IPS DF 4.7 (cell line): ENCODE data around the gene IFT52.
"Not testable (repeated sequence)": the region's sequence is repeated elsewhere in the genome, so short reads cannot be mapped to it uniquely, and the experiment has no call there.

ENCODE experiments used
- DNase-seq: peaks from one replicate; pipeline ENCODE4 v3.0.0-alpha.2; 2013; ENCODE audit warnings: low spot score; ENCODE audit errors: extremely low read depth

IFT52 gene

DNA sequence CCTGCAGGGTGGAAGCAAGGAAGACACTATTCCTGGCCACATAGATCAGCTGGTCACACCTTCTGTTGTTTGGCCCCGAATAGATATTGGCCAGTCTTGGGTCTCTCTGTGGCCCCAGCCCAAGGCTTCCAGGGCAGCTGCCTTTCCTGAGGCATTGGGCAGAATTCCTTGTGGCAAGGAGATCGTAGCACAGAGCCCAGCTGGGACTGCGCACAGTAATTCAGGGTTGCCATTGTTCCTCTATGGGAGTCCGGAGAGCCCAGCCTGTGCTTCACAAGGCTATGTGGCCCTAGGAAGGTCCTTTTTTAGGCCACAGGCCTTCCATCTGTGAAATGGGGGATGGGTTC lies 25.0 kb upstream of the IFT52 start:
- DNase-seq = no peak

DNA sequence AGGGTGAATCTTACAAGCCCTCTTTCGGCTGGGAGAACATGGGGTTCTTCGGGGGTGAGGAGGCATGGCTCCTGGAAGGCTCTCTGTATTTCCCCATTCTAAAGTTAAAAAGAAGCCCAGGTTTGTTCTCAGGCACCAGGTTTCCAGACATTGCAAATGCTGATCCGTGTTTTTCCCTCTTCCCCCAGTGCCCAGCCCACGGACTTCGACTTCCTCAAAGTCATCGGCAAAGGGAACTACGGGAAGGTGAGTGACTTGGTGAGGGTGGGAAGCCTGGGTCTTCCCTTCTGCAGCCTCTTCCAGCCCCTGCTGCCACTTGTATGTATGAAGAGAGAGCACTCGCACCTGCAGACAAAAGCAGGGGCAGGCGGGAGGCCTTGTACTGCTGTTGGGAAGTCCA lies 23.3 kb upstream of the IFT52 start:
- no peak for DNase-seq

DNA sequence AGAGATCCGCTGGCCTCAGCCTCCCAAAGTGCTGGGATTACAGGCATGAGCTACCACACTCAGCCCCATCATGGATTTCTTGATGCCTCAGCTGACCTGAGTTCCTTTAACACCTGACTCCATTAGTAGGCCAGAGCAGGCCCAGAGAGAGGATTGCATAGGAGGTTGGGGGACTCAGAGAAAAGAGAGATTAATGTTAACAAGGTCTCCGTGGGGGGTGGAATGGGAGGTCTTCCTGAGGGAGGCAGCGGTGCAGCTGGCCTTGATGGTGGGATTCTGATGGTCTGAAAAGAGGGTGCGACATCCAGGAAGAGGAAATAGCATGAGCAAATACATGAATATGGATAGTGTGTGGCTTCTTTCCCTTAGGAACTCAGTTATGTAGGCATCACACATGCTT lies 22.0 kb upstream of the IFT52 start:
- no peak for DNase-seq

DNA sequence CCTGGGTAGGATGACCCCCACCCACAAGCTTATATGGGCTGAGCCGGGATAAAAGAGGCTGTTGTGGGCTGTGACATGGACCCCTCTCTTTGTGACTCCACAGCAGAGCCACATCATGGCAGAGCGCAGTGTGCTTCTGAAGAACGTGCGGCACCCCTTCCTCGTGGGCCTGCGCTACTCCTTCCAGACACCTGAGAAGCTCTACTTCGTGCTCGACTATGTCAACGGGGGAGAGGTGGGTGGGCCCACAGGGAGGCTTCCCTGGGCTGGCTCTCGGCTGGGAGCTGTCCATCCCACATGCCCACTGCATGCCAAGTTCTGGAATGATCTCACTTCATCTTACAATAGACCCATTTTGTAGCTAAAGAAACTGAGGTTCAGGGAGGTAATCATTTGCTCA lies 21.5 kb upstream of the IFT52 start:
- DNase-seq = no peak

DNA sequence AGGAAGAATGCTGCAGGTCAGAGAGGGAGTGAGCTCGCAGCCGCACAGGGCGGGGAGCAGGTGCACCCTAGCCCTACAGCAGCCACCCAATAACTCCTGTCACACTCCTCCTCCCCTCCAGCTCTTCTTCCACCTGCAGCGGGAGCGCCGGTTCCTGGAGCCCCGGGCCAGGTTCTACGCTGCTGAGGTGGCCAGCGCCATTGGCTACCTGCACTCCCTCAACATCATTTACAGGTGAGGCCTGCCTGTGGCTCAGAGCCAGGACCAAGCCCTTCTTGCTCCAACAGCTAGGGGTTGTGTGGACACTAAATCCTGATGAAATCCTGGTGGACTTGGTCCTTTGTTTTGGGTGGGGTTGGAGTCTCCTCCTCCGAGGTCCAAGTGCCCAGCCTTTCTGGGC lies 20.2 kb upstream of the IFT52 start:
- no peak for DNase-seq

DNA sequence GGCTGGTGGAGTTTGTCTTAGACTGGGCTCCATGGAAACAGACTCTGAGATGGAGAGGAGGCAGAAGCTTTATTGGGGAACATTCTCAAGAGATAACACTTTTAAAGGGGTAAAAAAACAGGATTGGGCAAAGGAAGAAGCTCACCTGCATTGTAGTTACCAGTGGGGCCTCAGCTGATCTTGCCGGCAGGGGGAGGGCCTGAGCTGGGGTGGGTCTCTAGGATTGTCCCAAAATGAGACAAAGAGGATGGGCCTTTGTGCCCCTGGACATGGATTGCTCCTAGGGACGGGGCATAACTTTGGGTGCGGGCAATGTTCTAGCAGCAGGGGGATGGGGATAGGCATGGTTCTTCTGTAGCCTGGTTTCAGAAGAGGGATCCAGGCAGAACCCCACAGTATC lies 19.4 kb upstream of the IFT52 start:
- no peak for DNase-seq

DNA sequence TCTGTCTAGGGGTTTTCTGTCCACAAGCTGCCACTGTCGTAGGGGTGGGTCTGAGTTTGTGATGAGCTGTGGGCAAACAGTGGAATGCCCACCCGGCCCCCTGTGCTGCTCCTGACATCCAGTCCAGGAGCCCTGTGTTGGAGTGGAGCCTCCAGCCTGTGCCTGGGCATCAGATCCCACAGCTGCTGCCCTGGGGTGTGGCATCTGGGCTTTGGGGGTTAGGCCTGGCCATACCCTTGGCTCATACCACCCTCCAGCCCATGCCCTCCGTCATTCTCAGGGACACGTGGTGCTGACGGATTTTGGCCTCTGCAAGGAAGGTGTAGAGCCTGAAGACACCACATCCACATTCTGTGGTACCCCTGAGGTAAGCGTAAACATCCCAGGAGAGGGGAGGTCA lies 19.0 kb upstream of the IFT52 start:
- no peak for DNase-seq

DNA sequence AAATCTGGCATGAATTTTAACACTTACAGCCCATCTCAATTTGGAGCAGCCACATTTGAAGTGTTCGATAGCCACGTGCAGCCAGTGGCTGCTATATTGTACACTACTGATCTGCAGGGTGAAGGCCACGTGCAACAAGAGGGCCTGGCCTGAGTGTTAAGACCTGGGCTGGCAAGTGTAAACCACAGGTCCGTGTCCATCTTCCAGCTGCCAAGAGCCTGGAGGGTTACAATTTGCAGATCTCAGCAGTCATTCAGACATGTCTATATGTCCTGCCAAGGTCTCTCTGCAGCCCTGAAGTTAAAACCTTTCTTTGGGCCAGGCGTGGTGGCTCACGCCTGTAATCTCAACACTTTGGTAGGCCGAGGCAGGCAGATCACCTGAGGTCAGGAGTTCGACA lies 17.8 kb upstream of the IFT52 start:
- no peak for DNase-seq

DNA sequence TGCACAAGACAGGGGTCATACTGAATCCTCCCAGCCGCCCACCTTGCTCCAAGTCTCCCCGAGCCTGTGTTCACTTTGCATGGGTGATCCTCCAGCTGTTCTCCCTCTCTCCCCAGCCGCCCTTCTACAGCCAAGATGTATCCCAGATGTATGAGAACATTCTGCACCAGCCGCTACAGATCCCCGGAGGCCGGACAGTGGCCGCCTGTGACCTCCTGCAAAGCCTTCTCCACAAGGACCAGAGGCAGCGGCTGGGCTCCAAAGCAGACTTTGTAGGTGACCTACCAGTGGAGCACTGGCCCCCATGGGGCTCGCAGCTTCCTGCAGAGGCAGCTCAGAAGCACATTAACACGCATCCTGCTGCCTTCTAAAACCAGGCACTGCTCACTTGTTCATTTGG lies 14.6 kb upstream of the IFT52 start:
- no peak for DNase-seq

DNA sequence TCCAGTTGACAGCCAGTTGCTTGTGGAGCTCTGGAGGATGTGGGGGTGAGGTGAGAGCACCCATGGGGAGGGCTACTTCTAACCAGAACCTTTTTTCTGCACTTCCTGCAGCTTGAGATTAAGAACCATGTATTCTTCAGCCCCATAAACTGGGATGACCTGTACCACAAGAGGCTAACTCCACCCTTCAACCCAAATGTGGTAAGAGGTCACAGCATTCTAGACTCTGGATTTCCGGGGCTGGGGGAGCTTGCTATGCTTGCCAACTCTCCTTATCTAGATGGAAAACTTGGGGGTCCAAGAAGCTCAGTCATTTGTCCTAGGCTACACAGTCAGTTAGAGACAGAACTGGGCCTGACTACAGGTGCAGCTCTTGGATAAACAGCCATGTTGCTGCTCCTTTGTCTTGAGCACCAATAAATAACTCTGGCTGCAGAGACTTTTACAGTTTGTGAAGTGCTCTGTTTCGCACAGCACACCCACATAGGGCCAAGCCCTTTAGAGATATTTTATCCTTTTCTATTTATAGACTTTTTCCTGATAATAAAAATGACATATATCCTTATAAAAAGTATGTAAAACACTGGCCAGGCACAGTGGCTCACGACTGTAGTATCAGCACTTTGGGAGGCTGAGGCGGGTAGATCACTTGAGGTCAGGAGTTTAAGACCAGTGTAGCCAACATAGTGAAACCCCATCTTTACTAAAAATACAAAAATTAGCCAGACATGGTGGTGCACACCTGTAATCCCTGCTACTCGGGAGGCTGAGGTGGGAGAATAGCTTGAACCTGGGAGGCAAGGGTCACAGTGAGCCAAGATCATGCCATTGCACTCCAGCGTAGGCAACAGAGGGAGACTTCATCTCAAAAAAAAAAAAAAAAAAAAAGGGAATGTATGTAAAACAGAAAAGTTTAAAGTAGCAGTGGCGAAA lies 10.6 kb upstream of the IFT52 start:
- no peak for DNase-seq

DNA sequence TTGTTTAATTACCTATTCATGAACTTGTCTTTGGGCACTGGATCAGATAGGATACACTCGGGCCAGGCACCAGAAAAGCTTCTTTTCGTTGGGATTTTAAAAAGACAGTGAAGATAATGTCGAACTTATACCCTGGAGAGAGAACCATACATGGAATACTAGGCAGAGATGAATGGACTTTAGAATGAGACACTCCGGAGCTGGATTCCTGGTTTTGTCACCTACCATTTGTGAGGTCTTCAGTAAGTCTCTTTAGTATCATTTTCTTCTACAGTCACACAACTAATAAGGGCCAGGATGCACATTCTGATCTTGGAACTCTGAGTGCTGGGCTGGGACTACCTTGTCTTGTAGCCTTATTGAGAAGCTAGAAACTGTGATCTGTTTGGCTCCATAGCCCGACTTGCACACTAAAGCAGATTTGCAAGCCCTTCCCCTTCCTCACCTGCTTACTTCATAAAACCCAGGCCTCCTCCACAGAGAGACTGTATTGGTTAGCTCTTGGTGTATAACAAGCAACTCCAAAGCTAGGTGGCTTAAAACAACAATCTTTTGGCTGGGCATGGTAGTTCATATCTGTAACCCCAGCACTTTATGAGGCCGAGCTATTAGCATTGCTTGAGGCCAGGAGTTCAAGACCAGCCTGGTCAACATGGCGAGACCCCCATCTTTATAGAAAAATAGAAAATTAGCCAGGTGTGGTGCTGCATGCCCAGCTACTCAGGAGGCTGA lies 7.4 kb upstream of the IFT52 start:
- DNase-seq = no peak

DNA sequence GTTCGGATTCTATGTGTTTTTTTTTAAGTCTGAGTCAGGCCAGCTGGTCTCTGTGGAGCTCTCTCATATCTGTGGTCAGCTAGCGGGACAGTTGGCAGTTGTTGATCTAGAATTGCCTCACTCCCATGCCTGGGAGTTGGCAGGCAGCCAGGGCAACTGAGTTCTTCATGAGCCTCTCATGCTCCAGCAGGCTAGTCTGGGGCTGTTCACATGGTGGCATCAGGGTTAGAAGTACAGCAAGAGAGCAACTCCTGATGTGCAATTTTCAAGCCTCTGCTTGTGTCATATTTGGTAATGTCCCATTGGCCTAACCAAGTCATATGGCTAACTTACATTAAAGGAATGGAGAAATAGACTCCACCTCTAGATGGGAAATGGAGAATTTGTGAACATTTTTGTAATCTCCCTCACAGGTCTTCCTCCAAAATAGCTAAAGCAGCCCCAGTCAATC lies 6.7 kb upstream of the IFT52 start:
- DNase-seq = no peak

DNA sequence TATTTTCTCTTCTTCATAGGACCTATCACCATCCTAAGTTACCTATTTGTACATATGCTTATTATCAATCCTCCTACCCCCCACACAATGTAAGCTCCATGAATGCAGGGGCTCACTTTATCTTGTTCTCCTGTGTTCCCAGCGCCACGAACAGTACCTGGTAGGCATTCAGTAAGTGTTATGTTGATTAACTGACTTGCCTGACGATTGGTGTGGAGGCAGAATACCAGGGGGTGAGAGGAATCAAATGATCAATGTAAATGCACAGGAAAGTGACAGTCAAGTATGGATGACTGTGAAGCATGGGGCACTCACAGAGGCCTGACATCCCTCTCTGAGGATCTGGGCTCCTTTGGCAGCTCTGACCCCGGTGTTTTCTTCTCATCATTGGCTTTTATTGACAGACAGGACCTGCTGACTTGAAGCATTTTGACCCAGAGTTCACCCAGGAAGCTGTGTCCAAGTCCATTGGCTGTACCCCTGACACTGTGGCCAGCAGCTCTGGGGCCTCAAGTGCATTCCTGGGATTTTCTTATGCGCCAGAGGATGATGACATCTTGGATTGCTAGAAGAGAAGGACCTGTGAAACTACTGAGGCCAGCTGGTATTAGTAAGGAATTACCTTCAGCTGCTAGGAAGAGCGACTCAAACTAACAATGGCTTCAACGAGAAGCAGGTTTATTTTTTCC lies 6.1 kb upstream of the IFT52 start:
- no peak for DNase-seq

DNA sequence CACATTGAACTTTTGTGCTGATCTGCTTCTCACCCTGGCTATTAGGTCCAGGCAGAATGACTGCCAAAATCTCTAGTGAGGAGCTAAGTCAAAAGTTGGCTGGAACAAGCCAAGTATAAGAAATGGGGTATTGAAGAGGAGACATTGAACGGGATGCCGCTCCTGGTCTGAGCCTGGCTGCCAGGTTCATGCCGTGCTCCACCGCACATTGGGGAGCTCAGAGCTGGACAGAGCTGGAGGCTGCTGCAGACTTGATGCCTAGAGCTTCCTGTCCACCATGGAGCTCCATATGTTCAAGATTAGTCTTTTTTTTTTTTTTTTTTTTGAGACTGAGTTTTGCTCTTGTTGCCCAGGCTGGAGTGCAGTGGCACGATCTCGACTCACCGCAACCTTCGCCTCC lies 4.1 kb upstream of the IFT52 start:
- DNase-seq = no peak

DNA sequence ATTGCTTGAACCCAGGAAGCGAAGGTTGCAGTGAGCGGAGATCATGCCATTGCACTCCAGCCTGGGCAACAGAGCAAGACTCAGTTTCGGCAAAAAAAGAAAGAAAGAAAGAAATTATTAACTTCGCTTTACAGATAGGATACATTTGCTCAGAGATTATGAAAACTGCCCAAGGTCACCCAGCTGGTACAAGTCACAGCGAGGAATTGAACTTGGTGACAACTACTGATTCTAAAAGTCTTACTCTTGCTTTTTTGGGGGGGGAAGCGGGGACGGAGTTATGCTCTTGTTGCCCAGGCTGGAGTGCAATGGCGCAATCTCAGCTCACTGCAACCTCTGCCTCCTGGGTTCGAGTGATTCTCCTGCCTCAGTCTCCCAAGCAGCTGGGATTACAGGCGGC lies 2.2 kb upstream of the IFT52 start:
- DNase-seq = not testable (repeated sequence)

DNA sequence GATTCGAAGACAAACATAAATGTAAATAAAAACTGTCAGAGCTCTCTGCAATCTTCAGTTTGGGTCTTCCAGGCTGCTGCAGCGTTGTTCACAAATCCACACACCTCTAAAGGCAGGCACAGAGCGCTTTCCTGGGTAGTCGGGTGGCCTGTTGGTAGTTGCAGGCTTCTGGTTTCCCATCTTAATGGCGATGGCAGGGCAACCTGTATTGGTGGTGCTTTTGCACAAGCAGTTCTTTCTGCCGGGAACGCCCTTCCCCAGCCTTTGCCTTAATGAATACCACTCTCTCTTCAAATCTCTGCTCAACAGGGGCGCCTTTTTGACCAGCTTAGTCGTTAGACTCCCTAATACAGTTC lies 723 bp upstream of the IFT52 start:
- DNase-seq = no peak

DNA sequence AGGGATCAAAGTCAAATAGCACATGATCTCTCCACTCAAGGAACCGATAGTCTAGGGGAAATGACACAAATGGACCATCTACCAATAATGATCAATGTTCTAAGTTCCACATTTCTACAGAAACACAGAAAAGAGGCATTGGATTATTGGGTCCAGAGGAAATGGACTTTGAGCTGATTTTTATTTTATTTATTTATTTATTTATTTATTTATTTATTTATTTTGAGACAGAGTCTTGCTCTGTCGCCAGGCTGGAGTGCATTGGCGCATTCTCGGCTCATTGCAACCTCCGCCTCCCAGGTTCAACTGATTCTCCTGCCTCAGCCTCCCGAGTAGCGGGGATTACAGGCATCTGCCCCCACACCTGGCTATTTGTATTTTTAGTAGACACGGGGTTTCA lies 11.2 kb downstream of the IFT52 start:
- not testable (repeated sequence) for DNase-seq

DNA sequence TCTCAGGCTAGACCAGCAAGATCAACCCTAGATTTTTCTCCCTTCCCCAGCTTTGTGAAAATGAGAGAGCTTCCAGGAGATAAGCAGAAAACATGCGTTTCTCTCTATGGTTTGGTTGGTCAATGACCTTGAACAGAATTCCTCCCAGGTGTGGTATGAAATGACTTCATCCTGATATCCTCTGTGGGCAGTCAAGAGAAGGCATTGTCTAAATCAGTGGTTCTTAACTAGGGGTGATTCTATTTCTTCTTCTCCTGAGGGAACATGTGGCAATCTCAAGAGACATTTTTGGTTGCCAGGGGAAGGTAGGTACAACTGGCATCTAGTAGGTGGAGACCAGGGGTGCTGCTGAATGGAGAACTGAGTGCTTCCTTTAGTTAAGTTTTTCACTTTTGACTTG lies 12.4 kb downstream of the IFT52 start:
- no peak for DNase-seq

DNA sequence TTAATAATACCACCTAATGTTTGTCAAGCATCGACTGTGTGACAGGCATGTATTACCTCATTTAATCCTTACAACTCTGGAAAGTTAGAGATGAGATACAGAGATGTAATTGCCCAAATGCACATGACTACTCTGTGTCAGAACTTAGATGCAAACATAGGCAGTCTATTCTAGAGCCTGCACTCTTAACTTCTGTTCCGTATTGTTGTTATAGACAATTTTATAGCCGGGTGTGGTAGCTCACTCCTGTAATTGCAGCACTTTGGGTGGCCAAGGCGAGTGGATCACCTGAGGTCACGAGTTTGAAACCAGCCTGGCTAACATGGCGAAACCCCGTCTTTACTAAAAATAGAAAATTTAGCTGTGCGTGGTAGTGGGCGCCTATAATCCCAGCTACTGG lies 15.0 kb downstream of the IFT52 start:
- DNase-seq = no peak

DNA sequence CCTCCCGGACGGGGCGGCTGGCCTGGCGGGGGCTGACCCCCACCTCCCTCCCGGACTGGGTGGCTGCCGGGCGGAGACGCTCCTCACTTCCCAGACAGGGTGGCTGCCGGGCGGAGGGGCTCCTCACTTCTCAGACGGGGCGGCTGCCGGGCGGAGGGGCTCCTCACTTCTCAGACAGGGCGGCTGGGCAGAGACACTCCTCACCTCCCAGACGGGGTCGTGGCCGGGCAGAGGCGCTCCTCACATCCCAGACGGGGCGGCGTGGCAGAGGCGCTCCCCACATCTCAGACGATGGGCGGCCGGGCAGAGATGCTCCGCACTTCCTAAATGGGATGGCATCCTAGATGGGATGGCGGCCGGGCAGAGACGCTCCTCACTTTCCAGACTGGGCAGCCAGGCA lies 16.5 kb downstream of the IFT52 start:
- DNase-seq = not testable (repeated sequence)

DNA sequence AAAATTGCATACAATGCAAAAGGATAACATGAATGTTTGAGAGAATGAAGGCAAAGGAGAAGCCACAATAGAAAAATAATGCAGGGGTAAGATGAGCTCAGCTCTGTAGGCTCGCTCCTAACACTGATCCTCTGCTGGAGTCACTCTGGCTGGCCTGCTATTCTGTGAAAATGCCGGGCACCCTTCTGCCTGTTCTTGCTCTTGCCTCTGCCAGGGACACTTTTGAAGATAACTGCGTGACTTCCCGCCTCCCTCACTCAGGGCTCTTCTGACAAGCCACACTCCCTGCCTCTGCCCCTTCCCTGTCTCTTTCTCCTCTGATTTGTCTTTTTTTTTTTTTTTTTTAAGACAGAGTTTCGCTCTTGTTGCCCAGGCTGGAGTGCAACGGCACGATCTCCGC lies 40.9 kb downstream of the IFT52 start:
- no peak for DNase-seq

DNA sequence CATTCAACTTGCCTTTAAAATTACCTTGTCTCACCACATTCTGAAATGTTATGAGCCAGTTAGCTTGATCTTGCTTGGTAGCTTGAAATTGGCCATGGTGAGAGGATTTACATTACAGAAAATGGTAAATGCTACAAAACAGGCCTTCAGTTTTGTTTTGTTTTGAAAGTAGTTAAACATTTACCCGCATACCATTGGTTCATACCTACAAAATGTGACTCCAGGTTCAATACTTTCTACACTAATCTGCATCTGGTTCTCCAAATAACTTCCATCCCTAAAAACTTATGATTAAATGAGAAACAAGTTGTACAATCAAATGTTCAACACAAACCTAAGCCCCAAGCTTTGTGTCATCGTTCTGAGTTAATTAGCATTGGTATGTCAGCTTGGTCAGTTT lies 45.7 kb downstream of the IFT52 start:
- DNase-seq = no peak
